Spleen (tissue), 11 donors: ENCODE results near the gene KIAA1328. TPM values are rescaled to one million over a fixed set of nuclear protein-coding genes. Genes with fewer than 3 reads are reported as not detected.

ENCODE experiments used
- DNase-seq: peaks from one replicate; pipeline ENCODE4 v3.0.0-alpha.2; 2020
- H3K27ac ChIP-seq, 8 donors: fragments of 200-600 bp; sonication (generic) in 7 of 8; 1 replicate in 4 of 8; 2 replicates in 4 of 8; pipeline versions ENCODE4 v1.5.0 to v1.8.0; 2016 to 2021; ENCODE audit warnings: inconsistent platforms in 4 of 8, mild to moderate bottlenecking in 4 of 8, moderate library complexity in 1 of 8
- H3K27me3 ChIP-seq, 7 donors: fragments of 200-600 bp; sonication (generic) in 6 of 7; replicated peaks in 1 of 7; 1 replicate in 4 of 7; 2 replicates in 3 of 7; pipeline versions ENCODE4 v1.5.0 to v1.8.0; 2016 to 2021; ENCODE audit warnings: inconsistent platforms in 3 of 7, mild to moderate bottlenecking in 1 of 7
- H3K36me3 ChIP-seq, 6 donors: fragments of 200-600 bp; sonication (generic) in 5 of 6; 1 replicate in 4 of 6; 2 replicates in 2 of 6; pipeline versions ENCODE4 v1.5.0 to v1.8.0; 2016 to 2021; ENCODE audit warnings: inconsistent platforms in 2 of 6
- H3K4me1 ChIP-seq, 6 donors: fragments of 200-600 bp; sonication (generic) in 5 of 6; 1 replicate in 3 of 6; 2 replicates in 3 of 6; pipeline versions ENCODE4 v1.5.0 to v1.8.0; 2016 to 2021; ENCODE audit warnings: inconsistent platforms in 3 of 6
- H3K4me3 ChIP-seq, 8 donors: fragments of 200-600 bp; sonication (generic) in 7 of 8; 1 replicate in 4 of 8; 2 replicates in 4 of 8; pipeline versions ENCODE4 v1.5.0 to v1.8.0; 2016 to 2021; ENCODE audit warnings: inconsistent platforms in 4 of 8, mild to moderate bottlenecking in 4 of 8, moderate library complexity in 2 of 8
- H3K9me3 ChIP-seq, 8 donors: fragments of 200-600 bp; sonication (generic) in 7 of 8; 1 replicate in 4 of 8; 2 replicates in 4 of 8; pipeline versions ENCODE4 v1.5.0 to v1.8.0; 2016 to 2021; ENCODE audit warnings: inconsistent platforms in 4 of 8
- CTCF ChIP-seq, 11 experiments: fragments of 200-600 bp in 7 of 11; fragments of 450-650 bp in 4 of 11; sonication (generic) in 4 of 11; IDR thresholded peaks in 8 of 11; conservative IDR thresholded peaks in 3 of 11; 1 replicate in 7 of 11; 2 replicates in 4 of 11; pipeline versions ENCODE4 v1.4.0 to v1.8.0; 2016 to 2021; ENCODE audit warnings: antibody characterized with exemption in 11 of 11, inconsistent platforms in 4 of 11, mild to moderate bottlenecking in 1 of 11
- POLR2A ChIP-seq, 3 donors: fragments of 450-650 bp; IDR thresholded peaks; one replicate each; pipeline ENCODE4 v1.5.1; 2017; ENCODE audit warnings: antibody characterized with exemption in 3 of 3, mild to moderate bottlenecking in 1 of 3
- POLR2AphosphoS5 ChIP-seq, 3 donors: sonication (generic); formaldehyde crosslinking; IDR thresholded peaks; one replicate each; pipeline ENCODE4 v1.5.1; 2017; ENCODE audit warnings: antibody characterized with exemption in 3 of 3
- WGBS, 5 donors: extraction: QIAGEN DNeasy Blood & Tissue Kit in 3 of 5; methylation state at CpG; one replicate each; pipeline versions ENCODE4 v1.1.5 to v1.1.7; 2013 to 2018; 5-methylcytosine and 5-hydroxymethylcytosine counted together
- intact Hi-C: fragments of 100-400 bp; cut with DNase I; formaldehyde crosslinking; loops from one replicate; pipeline ENCODE4 v1.15.0; 2023; ENCODE audit warnings: low total_unique reads
- polyA plus RNA-seq, 3 donors: library from polyadenylated mRNA; stranded (reverse); fragments of 200-250 nt; gene quantifications; one replicate each; pipeline ENCODE4 v1.2.1, GENCODE V29; 2013
- total RNA-seq, 7 donors: library from RNA; depleted of rRNA in 3 of 7; stranded (reverse); fragments of >200 nt in 3 of 7; fragmentation: NEBNext Ultra II Directional in 4 of 7; extraction: Animal tissue kit (Norgen Biotek cat#: 25700) in 4 of 7; gene quantifications; one replicate each; pipeline versions ENCODE4 v1.1.0 to v1.2.1, GENCODE V29; 2016 to 2021
- donor health status: healthy with polysubstance abuse.
- donor health status: DM: no; HTN: no; CAD: no; lungs with moderate emphysema.
- donor health status: DM: no; HTN: no; CAD: no.
- donor health status: Bipolar disorder and iron deficiency.
- donor health status: healthy.
- donor health status: DM: no; HTN: no; CAD: no.
- donor health status: DM: yes; HTN: yes; CAD: no.

KIAA1328 gene
- total and polyA plus RNA-seq, 10 donors: 1.9 to 27.1 (median 14.9) TPM

GRCh38 chr18:36849288-36850006 lies 20.5 kb downstream of the KIAA1328 start:
- WGBS, 5 donors: 78 to 96% (median 83%) methylated on average over 2 of the region's 2 CpGs
- no peak for DNase-seq

GRCh38 chr18:36850527-36851201 lies 21.7 kb downstream of the KIAA1328 start:
- H3K4me1 ChIP-seq: no peaks in the 10 kb centered on the region
- H3K27ac ChIP-seq: no peak overlapping the region
- TF ChIP-seq CTCF (IDR thresholded peaks at IDR 0.05 in 8 of 11, conservative IDR thresholded peaks at IDR 0.05 in 3 of 11) (no peak), POLR2A (IDR thresholded peaks at IDR 0.05) (no peak)
- peaks cover 0 to 36% (median 9%) of the 10 kb centered on the region in 6 donors for H3K36me3 ChIP-seq
- no peak overlapping the region for H3K4me3 ChIP-seq
- no peak for DNase-seq
- intact Hi-C loops: no loop called here
- H3K27me3 ChIP-seq: no peaks in the 10 kb centered on the region
- WGBS, 5 donors: 80 to 96% (median 89%) methylated on average over 1 of the region's 1 CpG
- peaks cover 0 to 21% (median 12%) of the 10 kb centered on the region in 8 donors for H3K9me3 ChIP-seq

More at GRCh38 chr18:36849288-36850006, 20.5 kb downstream of the KIAA1328 start:
- peaks cover 0 to 21% (median 12%) of the 10 kb centered on the region in 8 donors for H3K9me3 ChIP-seq
- no peak for TF ChIP-seq POLR2A (IDR thresholded peaks at IDR 0.05)
- H3K27ac ChIP-seq: no peak overlapping the region
- H3K4me3 ChIP-seq: no peak overlapping the region
- H3K36me3 ChIP-seq: peaks cover 0 to 33% (median 9%) of the 10 kb centered on the region in 6 donors
- no peaks in the 10 kb centered on the region for H3K4me1 ChIP-seq
- H3K27me3 ChIP-seq: no peaks in the 10 kb centered on the region
- intact Hi-C loops: no loop called here

- TF ChIP-seq CTCF (IDR thresholded peaks at IDR 0.05 in 8 of 11, conservative IDR thresholded peaks at IDR 0.05 in 3 of 11): no peak
- no peak for DNase-seq
- 43 to 73% (median 70%) methylated on average over 2 of the region's 2 CpGs for WGBS, 5 donors
- no peak overlapping the region for H3K4me3 ChIP-seq
- intact Hi-C loops: no loop called here
- no peaks in the 10 kb centered on the region for H3K27me3 ChIP-seq
- no peaks in the 10 kb centered on the region for H3K4me1 ChIP-seq
- peaks cover 0 to 36% (median 9%) of the 10 kb centered on the region in 6 donors for H3K36me3 ChIP-seq
- peaks cover 0 to 21% (median 12%) of the 10 kb centered on the region in 8 donors for H3K9me3 ChIP-seq
- H3K27ac ChIP-seq: no peak overlapping the region
Observed at GRCh38 chr18:36851202-36851590, 22.3 kb downstream of the KIAA1328 start.

GRCh38 chr18:36856815-36857214 lies 27.9 kb downstream of the KIAA1328 start:
- Histone ChIP-seq H3K4me3 (no peak overlapping the region), H3K4me1 (no peaks in the 10 kb centered on the region), H3K27ac (no peak overlapping the region), H3K36me3 (peaks cover 0 to 39% (median 9%) of the 10 kb centered on the region in 6 donors), H3K27me3 (no peaks in the 10 kb centered on the region), H3K9me3 (peaks cover 0 to 14% (median 10%) of the 10 kb centered on the region in 8 donors)
- intact Hi-C loops: no loop called here
- TF ChIP-seq POLR2AphosphoS5 (IDR thresholded peaks at IDR 0.05) (no peak), POLR2A (IDR thresholded peaks at IDR 0.05) (no peak), CTCF (IDR thresholded peaks at IDR 0.05 in 8 of 11, conservative IDR thresholded peaks at IDR 0.05 in 3 of 11) (no peak)
- DNase-seq: no peak
- 43 to 79% (median 62%) methylated on average over 1 of the region's 1 CpG for WGBS, 5 donors
